ENCODE data around the gene ATP5F1D. TPM values are rescaled to one million over a fixed set of nuclear protein-coding genes. Genes with fewer than 3 reads are reported as not detected.

ATP5F1D gene
- total and polyA plus RNA-seq, 2 of the 13 experiments (the other 11 are each of a cell fraction or from before 2014, with no cell fraction given): 39.4 to 78.7 TPM

- TF ChIP-seq ZNF597 (CRISPR knock-in tag; IDR thresholded peaks at IDR 0.05): no peak
- TF ChIP-seq, protein P1, sequence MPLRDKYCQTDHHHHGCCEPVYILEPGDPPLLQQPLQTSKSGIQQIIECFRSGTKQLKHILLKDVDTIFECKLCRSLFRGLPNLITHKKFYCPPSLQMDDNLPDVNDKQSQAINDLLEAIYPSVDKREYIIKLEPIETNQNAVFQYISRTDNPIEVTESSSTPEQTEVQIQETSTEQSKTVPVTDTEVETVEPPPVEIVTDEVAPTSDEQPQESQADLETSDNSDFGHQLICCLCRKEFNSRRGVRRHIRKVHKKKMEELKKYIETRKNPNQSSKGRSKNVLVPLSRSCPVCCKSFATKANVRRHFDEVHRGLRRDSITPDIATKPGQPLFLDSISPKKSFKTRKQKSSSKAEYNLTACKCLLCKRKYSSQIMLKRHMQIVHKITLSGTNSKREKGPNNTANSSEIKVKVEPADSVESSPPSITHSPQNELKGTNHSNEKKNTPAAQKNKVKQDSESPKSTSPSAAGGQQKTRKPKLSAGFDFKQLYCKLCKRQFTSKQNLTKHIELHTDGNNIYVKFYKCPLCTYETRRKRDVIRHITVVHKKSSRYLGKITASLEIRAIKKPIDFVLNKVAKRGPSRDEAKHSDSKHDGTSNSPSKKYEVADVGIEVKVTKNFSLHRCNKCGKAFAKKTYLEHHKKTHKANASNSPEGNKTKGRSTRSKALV (CRISPR knock-in tag; IDR thresholded peaks at IDR 0.05): peak; percentile 24; the same call in 1 of the 2 replicates
- TF ChIP-seq ZNF232 (CRISPR knock-in tag; IDR thresholded peaks at IDR 0.05; ENCODE audit: borderline replicate concordance): peak; percentile 50; the same call in 1 of the 2 replicates
- TF ChIP-seq ESRRA (CRISPR knock-in tag; IDR thresholded peaks at IDR 0.05; ENCODE audit: low read depth): no peak; the same call in 1 of the 2 replicates
- TF ChIP-seq, protein P2, sequence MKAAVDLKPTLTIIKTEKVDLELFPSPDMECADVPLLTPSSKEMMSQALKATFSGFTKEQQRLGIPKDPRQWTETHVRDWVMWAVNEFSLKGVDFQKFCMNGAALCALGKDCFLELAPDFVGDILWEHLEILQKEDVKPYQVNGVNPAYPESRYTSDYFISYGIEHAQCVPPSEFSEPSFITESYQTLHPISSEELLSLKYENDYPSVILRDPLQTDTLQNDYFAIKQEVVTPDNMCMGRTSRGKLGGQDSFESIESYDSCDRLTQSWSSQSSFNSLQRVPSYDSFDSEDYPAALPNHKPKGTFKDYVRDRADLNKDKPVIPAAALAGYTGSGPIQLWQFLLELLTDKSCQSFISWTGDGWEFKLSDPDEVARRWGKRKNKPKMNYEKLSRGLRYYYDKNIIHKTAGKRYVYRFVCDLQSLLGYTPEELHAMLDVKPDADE (CRISPR knock-in tag; IDR thresholded peaks at IDR 0.05): no peak
- TF ChIP-seq, protein P3, sequence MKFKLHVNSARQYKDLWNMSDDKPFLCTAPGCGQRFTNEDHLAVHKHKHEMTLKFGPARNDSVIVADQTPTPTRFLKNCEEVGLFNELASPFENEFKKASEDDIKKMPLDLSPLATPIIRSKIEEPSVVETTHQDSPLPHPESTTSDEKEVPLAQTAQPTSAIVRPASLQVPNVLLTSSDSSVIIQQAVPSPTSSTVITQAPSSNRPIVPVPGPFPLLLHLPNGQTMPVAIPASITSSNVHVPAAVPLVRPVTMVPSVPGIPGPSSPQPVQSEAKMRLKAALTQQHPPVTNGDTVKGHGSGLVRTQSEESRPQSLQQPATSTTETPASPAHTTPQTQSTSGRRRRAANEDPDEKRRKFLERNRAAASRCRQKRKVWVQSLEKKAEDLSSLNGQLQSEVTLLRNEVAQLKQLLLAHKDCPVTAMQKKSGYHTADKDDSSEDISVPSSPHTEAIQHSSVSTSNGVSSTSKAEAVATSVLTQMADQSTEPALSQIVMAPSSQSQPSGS (CRISPR knock-in tag; IDR thresholded peaks at IDR 0.05): 0 out of 2 replicates have a peak, but pooled peaks have one; percentile 26
- peak; percentile 30; the same call in 1 of the 2 replicates for TF ChIP-seq POGZ (CRISPR knock-in tag; IDR thresholded peaks at IDR 0.05)
- no peak for TF ChIP-seq TAF15 (IDR thresholded peaks at IDR 0.05; ENCODE audit: low read depth, low read length, poor library complexity, severe bottlenecking)
- no peak for TF ChIP-seq E2F5 (CRISPR knock-in tag; conservative IDR thresholded peaks at IDR 0.05)
- TF ChIP-seq IRX3 (CRISPR knock-in tag; IDR thresholded peaks at IDR 0.05; ENCODE audit: borderline replicate concordance, low read depth): 0 out of 2 replicates have a peak, but pooled peaks have one; percentile 62
- TF ChIP-seq MAZ (IDR thresholded peaks at IDR 0.05; ENCODE audit: borderline replicate concordance, low read depth, low read length): peak; percentile 56
- no peak; the same call in none of the 2 replicates for TF ChIP-seq MAZ (CRISPR knock-in tag; IDR thresholded peaks at IDR 0.05; ENCODE audit: low read depth)
- peak; percentile 29; the same call in 1 of the 2 replicates for TF ChIP-seq ZNF761 (CRISPR knock-in tag; conservative IDR thresholded peaks at IDR 0.05)
- TF ChIP-seq TCF12 (IDR thresholded peaks at IDR 0.05): no peak
- TF ChIP-seq TCF12 (CRISPR knock-in tag; IDR thresholded peaks at IDR 0.05): peak; percentile 75; the same call in 1 of the 2 replicates
- peak; percentile 18; the same call in 1 of the 2 replicates for TF ChIP-seq MAFF (IDR thresholded peaks at IDR 0.05; ENCODE audit: low read depth, low read length)
- no peak for TF ChIP-seq MATR3 (CRISPR knock-in tag; IDR thresholded peaks at IDR 0.05)
- TF ChIP-seq ZNF274 (CRISPR knock-in tag; IDR thresholded peaks at IDR 0.05): peak; percentile 38; the same call in 1 of the 2 replicates
- TF ChIP-seq NFYB (CRISPR knock-in tag; IDR thresholded peaks at IDR 0.05): no peak
- TF ChIP-seq ZNF282 (IDR thresholded peaks at IDR 0.05; ENCODE audit: partially characterized antibody): no peak
- TF ChIP-seq MLX (CRISPR knock-in tag; IDR thresholded peaks at IDR 0.05): no peak
- no peak for TF ChIP-seq ATF7 (IDR thresholded peaks at IDR 0.05)
- TF ChIP-seq ATF7 (CRISPR knock-in tag; IDR thresholded peaks at IDR 0.05): no peak; the same call in 1 of the 2 replicates
- TF ChIP-seq DMAP1 (CRISPR knock-in tag; IDR thresholded peaks at IDR 0.05): no peak
These were observed 6.7 kb downstream of the ATP5F1D start, which contains the start of gene MIDN (continued) for GRCh38 chr19:1248139-1248785.

All from HepG2 (cell line).